KG1 (cell line): ENCODE results near the gene SEC24C.
"Not testable (repeated sequence)": the region's sequence is repeated elsewhere in the genome, so short reads cannot be mapped to it uniquely, and the experiment has no call there.

Experiments
- DNase-seq: peaks from one replicate; lab custom pipeline; 2025; lab: John Stamatoyannopoulos, UW

Gene SEC24C

GRCh38 chr10:73743905-73744663 is at the start of gene SEC24C:
TSS of gene SEC24C (plus strand) at chr10:73744372. CDS start at chr10:73746833, 2,461 bp downstream.
- DNase-seq, result peak; percentile 92

DNA sequence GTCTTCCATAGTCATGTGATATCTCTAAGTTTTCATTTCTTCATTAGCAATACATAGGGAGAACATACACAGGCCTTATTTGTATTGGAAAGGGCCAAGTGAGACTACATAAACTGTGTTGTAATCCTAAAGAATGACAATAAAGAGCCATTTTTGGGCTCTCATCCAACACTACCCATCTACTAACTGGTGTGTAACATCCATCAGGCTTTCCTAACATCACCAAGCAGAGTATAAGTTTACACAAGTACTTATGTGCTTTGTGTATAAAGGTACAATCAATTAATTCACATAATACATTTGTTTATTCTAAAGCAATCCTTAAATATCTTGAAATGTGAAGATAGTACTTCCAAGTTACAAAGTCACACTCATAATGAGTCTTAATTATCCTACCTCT is 48.9 kb upstream of the SEC24C start:
- DNase-seq, result not testable (repeated sequence)

DNA sequence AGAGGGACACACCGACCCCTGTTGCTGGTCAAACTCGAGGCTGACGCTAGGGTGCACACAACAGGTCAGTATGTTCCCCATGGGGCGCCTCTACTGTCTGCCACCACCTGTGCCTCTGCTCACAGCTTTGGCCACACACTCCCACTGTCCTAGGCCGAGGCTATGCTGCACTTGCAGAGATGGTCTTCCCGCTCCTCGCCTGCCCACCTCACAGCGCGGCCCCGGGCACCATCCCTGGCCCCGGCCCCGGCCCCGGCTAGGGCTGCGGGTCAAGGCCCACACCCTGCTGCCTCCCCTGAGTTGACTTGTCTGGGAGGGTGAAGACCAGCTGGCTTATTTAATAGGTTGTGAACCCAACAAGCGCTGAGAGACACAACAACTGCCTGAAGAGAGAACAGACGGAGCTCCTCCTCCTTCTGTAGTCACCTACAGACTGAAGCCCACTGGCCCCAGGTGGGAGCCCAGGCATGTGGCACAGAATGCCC is 46.5 kb upstream of the SEC24C start, which contains the start of gene AGAP5:
AGAP5 (minus strand) TSS at position 435 of the 485 bp plus-strand sequence; CDS start at position 81, 354 bp downstream.
- DNase-seq, result not testable (repeated sequence)

- DNase-seq, result not testable (repeated sequence)
Measured at GRCh38 chr10:73698819-73699218, 45.4 kb upstream of the SEC24C start.

GRCh38 chr10:73703924-73704323 is 40.2 kb upstream of the SEC24C start:
- not testable (repeated sequence) for DNase-seq

GRCh38 chr10:73705506-73706072 is 38.6 kb upstream of the SEC24C start:
- DNase-seq, result not testable (repeated sequence)

DNA sequence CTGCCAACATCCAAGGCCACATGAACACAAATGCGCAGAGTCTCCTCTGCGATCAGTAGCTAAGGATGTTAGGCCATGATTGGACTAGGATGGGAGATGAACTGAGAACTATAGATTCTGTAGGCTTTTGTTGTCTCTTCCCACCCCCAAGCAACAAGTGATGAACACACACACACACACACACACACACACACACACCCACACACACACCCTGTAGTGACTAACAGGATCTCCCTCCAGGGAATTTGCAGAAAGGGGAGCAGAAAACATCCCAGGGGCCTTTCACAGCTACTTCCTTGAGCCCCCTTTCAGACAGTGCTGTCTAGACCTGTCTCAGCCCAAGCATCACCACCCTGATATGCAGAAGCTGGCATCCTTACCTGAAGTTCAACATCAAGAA is 37.7 kb upstream of the SEC24C start:
- not testable (repeated sequence) for DNase-seq

DNA sequence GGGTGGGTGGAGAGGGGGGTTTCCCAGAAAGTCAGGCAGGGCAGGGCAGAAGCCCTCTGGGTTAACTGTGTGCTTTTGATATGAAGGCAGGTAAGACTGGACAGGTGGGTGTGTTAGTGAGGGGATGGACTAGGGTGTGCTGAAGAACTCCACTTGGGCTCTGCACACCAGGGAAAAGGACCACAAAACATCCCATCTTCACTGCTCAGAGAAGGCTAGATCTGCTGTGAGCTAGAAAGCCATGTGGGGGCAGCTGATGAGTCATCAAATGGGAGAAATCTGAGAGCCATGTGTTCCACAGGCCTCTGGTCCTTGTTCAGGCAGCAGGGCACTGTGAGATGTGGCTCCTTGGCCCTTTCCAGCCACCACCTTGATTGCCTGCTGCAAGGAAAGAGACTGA is 36.5 kb upstream of the SEC24C start:
- not testable (repeated sequence) for DNase-seq

GRCh38 chr10:73708122-73708521 is 36.0 kb upstream of the SEC24C start:
- not testable (repeated sequence) for DNase-seq

- DNase-seq, result not testable (repeated sequence)
Measured at GRCh38 chr10:73711683-73712082, 32.5 kb upstream of the SEC24C start.

DNA sequence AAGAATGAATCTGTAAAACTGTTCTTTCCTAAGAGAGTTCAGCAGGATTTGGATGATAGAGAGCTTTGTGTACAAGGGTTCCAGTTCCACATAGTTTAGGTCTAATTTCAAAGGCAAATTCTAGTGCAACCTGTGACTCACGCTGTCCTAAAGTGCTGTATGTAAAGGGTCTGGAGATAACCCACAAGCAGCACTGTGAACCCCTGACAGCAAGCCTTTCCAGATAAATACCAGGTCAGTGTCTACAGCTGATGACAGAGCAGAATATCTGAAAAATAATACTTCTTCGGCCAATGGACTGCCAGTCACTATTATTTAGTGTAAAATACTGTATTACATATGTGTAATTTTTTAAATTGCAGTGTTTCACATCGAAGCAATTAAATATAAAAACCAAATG is 30.3 kb upstream of the SEC24C start:
- not testable (repeated sequence) for DNase-seq

DNA sequence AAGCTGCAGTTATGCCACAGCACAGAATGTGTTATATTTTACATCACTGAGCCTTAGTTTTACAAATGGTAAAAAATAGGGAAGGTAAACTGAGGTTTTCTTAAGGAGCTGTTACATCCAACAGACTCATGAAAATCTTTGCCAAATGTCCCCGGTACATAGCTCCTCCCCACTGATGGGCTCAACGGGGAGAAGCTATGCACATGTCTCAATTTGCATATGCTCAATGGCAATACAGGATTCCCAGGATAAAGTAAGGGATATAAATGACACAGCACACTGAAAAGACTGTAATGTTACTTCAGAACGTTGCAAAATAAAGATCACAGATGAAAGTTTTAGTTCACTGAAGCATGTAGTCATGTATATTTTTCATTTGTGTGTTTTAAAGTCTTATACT is 29.7 kb upstream of the SEC24C start:
- not testable (repeated sequence) for DNase-seq

GRCh38 chr10:73715179-73716156 is 28.7 kb upstream of the SEC24C start:
- not testable (repeated sequence) for DNase-seq

DNA sequence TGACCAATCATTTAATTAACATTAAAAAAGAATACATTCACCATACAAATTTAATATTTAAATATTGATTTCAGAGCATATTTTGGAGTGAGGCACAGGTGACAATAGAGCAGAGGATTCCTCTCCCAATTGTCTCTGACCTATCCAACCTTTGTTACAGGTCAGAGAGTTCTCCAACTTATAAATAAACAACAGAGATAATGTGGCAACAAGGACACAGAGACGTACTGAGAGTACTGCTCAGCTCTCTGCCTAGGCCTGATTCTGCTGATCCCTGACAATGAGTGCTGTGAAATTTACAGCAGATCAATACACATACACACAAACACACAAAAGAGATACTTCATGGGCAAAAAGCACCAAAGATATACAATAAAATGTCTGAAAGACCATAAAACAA is 27.9 kb upstream of the SEC24C start:
- no peak for DNase-seq

- no peak for DNase-seq
Measured at GRCh38 chr10:73717556-73717955, 26.6 kb upstream of the SEC24C start.

DNA sequence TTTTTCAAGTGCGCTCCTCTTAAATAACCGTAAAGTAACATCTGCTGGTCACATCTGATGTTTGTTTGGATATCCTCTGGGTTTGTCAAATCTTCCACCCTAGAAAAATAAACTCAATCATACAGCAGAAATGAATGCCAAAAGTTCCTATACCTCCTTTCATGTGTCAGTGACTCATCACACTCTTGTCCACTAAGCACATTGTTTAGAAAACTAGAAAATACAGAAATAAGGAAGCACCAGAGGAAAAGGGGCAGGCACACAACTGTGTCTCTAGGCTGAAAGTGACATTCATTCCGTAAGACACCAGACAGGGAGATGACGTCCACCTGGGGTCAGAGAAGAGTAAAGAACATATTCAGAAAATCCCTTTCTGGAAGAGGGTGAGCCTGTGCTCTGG is 23.6 kb upstream of the SEC24C start:
- not testable (repeated sequence) for DNase-seq

DNA sequence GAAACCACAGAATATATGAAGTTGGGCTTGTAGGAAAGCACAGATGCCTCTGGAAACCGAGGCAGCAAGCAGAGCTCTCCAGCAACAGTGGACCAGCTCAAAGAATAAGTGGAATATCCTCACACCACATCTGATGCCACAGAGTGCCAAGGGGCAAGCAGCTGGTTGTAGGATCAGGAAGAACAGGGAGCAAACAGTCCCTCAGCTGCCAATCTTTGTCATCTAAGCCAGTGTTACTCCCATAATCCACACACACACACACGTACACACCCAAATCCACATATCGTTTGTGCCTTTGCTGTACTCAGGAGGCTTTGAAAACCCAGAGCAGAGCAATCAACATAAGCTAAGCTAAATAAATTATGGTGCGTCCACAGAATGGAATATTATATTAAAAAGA is 20.7 kb upstream of the SEC24C start:
- no peak for DNase-seq

DNA sequence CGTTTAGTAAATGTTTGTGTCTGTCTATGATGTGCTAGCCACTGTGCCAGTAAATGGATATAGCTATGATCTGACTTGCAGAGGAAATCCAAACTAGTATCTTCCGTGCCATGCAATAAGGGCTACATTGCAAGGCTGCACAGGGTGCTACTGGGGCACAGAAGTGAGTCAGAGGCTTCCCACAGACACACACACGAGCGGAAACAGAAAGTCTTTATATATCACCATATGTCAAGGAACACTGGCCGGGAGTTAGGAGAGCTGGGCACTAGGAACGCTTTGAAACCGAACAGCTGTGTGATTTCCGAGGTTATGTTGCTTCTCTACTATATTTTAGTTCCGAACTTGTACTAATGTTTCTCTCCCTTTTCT is 14.4 kb upstream of the SEC24C start:
- not testable (repeated sequence) for DNase-seq

DNA sequence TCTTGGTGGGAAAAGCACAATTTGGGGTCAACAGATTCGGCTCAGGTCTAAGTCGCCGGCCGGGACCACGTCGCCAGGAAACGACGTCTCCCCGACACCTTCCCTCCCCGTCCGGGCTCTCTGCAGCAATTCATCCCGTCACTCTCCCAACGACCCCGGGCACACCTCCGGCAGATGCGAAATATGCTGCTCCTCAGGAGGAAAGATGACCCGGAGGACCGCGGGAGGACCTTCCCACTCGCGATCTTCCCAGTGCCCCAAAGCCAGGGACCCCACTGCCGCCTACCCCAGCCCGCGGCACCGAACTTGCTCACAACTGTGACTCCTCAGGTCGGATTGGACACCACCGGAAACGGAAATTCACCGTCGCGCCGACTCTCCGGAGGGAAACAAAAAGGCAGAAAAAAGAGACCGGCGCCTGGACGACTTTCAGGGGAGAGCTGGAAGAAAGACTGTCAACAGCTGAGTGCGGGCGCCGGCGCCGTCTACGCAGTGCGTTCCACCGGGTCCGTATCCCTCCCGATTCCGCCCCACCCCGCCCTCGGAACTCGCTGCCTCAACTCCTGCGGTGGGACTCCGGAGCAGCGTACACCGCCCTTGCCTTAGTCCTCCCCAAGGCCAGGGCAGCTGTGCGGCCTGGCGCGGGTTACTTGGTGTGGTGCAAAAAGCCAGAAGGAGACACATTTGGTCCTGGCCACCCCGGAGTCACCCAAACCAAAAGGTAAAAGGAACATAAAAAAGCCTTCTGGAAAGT is 13.8 kb upstream of the SEC24C start:
- peak; percentile 92 for DNase-seq

DNA sequence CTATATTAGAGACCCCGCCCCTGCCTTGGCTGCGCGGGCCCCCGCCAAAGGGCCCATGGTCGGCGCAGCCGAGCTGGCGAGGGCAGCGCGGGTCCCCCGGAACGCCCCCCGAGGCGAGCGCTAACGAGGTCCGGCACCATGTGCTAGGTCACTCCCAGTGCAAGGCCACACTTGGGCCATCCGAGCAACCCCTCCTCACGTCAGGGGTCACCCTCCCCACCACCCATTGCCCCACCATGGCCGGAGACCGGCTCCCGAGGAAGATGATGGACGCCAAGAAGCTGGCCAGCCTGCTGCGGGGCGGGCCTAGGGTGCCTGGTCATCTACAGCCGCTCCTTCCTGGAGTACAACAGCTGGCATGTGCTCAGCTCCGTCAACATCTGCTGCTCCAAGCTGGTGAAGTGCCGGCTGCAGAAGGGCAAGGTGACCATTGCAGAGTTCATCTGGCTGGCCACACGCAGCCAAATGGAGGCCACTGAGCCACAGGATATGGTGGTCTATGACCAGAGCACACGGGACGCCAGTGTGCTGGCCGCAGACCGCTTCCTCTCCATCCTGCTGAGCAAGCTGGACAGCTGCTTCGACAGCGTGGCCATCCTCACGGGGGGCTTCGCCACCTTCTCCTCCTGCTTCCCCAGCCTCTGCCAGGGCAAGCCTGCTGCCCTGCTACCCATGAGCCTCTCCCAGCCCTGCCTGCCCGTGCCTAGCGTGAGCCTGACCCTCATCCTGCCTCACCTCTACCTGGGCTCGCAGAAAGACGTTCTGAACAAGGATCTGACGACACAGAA is 12.4 kb upstream of the SEC24C start:
- DNase-seq, result no peak

GRCh38 chr10:73732426-73732825 is 11.7 kb upstream of the SEC24C start:
- DNase-seq, result no peak
